NCI-H1436 (cell line): ENCODE results near the gene AMPD1.

ENCODE experiments used
- DNase-seq: peaks from one replicate; lab custom pipeline; 2025; lab: John Stamatoyannopoulos, UW

Gene AMPD1

GRCh38 chr1:114695430-114696058, at the start of gene AMPD1:
Gene AMPD1, minus strand, starts transcription at chr1:114695546. Its CDS starts 75 bp downstream, at chr1:114695471.
- DNase-seq: no peak

GRCh38 chr1:114741963-114742746, 46.8 kb upstream of the AMPD1 start:
- no peak for DNase-seq

GRCh38 chr1:114740331-114740730, 45.0 kb upstream of the AMPD1 start:
- no peak for DNase-seq

- DNase-seq: no peak
Observed at GRCh38 chr1:114737314-114737849, 42.0 kb upstream of the AMPD1 start.

GRCh38 chr1:114735479-114735878, 40.1 kb upstream of the AMPD1 start:
- no peak for DNase-seq

GRCh38 chr1:114729782-114730181, 34.4 kb upstream of the AMPD1 start:
- DNase-seq: no peak

- no peak for DNase-seq
Observed at GRCh38 chr1:114728553-114728952, 33.2 kb upstream of the AMPD1 start.

GRCh38 chr1:114725230-114725629, 29.9 kb upstream of the AMPD1 start:
- DNase-seq: no peak

- no peak for DNase-seq
Observed at GRCh38 chr1:114723915-114724314, 28.6 kb upstream of the AMPD1 start.

GRCh38 chr1:114723457-114723856, 28.1 kb upstream of the AMPD1 start:
- DNase-seq: no peak

GRCh38 chr1:114720492-114720891, 25.1 kb upstream of the AMPD1 start:
- DNase-seq: no peak

- no peak for DNase-seq
Observed at GRCh38 chr1:114719424-114719787, 24.1 kb upstream of the AMPD1 start.

GRCh38 chr1:114718661-114719423, 23.5 kb upstream of the AMPD1 start:
- DNase-seq: no peak

GRCh38 chr1:114716304-114717170, 21.2 kb upstream of the AMPD1 start, which contains the start of gene NRAS:
Gene NRAS, minus strand, starts transcription at chr1:114716771. Its CDS starts 611 bp downstream, at chr1:114716160.
- DNase-seq: peak; percentile 83

- no peak for DNase-seq
Observed at GRCh38 chr1:114715952-114716303, 20.6 kb upstream of the AMPD1 start.

GRCh38 chr1:114712977-114713376, 17.6 kb upstream of the AMPD1 start:
- DNase-seq: no peak

- no peak for DNase-seq
Observed at GRCh38 chr1:114710360-114710759, 15.0 kb upstream of the AMPD1 start.

GRCh38 chr1:114707604-114708003, 12.3 kb upstream of the AMPD1 start:
- no peak for DNase-seq

- DNase-seq: no peak
Observed at GRCh38 chr1:114703242-114703641, 7.9 kb upstream of the AMPD1 start.

- no peak for DNase-seq
Observed at GRCh38 chr1:114702737-114703136, 7.4 kb upstream of the AMPD1 start.

- DNase-seq: no peak
Observed at GRCh38 chr1:114701931-114702330, 6.6 kb upstream of the AMPD1 start.
